Stimulated activated CD4-positive, alpha-beta T cell treated with anti-CD3 and anti-CD28 coated beads, Interleukin-4, amount 100 ng/mL, for 24 hours (primary cell): ENCODE results near the gene CACNA2D2.
A peak's percentile ranks its signal among the peaks of the same experiment; 100 is the strongest.

Source experiments
- DNase-seq: peaks from one replicate; pipeline ENCODE4 v3.0.0-alpha.2; 2020

The CACNA2D2 gene

DNA sequence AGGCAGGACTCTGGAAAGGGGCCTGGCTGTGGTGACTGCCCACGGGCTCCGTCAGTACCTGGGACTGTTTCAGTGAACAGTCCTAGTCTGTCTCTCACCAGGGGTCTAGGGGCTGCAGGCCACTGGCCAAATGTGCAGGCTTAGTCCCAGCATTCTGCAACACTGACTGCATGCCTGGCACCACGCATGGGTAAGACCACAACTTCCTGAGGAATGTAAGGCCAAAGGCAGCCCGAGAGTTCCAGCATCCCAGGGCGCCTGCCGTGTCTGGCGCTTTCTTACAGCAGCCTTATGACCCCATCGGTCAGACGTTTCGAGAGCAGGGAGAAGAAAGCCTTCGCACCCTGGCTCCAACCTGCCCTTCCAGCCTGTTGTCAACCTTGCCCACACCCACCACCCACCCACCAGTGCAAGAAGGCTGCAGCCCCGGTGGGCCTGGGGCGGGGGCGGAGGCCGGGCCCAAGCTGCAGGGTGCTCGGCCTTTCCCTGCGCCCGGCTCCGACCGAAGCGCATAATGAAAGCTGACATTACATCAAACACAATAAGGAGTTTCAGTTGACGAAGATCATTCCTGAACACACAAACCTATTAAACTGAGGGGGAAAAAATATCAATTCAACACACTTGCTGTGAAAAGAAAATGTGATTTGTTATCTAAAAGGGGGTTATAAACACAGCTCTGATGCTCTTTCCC, 114.6 kb downstream of the CACNA2D2 start:
- no peak for DNase-seq

DNA sequence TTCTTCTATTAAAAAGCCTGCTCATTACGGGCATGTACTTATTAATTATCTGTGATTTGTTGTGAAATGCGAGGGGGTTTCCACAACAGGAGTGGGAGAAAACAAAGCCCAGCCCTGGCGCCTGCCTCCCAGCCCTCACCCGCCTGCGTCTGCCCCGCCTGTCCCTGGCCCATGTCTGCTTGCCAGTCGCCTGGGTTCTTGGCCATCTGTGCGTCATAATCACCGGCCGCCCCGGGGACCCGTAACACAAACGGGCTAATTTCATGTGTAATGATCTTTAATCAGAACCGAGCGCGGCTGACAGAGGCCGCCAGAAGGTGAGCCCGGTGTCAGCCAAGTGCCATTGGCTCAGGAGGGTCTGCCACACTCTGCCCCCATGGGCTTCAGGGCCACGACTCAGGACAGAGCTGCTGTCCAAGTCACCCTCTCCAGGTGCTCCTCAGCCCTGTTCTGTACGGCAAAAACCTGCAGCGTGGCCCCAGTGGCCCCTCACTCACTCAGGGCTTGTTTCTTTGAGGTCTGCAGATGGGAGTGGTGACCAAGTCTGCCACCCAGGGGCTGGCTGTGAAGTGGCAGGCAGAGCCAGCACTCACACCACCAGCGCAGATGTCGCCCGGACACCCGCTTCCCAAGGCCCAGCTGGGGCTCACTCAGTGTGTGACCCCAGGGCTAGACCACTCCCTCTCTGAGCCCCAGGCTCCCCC, 115.3 kb downstream of the CACNA2D2 start:
- DNase-seq, result no peak

DNA sequence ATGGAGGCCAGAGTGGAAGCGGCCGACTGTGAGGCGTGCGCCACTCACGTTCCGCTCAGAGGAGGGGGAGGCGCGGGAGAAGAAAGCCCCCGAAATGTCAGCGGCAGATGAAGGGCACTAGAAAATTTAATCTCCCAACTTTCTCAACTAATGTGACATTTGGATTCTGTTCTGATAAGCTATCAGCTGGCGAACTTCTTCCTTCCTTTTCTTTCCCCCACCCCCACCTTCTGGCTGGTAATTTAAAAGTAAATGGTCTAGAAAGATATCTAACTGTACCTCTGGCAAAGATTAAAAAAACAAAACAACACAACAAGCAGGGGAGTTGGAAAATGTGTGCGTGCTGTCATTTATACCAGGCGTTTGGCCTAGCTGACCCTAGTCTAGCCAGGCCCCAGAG, 117.7 kb downstream of the CACNA2D2 start:
- DNase-seq, result no peak

DNA sequence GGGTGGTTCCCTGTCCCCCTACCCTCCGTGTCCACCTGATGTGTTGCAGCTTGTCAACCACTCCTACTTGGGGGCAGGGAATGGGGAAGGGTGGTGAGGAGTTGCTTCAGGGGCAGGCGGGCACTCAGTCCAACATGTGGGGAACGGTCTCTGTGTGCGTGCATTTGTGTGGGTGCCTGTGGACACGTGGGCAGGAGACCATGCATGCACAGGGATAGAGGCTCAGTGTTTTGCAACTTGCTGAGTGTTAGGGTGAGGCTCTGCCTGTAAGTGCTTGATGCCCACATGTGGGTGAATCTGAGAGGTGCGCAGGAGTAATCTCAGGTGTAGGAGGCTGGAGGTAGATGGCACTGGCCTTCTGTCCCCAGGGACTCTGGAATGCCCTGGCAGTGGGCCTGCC, 119.7 kb downstream of the CACNA2D2 start:
- no peak for DNase-seq

DNA sequence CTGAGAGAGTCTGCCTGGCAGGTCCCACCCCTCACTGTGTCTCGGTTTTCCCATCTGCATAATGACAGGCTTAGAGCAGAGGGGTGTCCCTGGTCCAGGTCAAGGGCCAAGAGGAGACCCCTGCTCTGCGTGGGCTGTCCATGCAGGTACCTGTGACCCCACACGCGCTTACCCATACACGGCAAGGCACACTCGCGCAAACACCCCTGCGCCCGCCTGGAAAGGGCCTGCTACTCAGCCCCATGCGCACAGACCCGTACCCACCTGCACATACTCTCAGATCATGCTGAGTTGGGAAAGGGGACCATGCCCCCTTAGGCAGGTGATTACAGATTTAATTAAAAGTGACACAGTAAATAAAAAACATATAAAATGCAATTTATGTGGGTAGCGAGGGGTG, 120.7 kb downstream of the CACNA2D2 start:
- no peak for DNase-seq

DNA sequence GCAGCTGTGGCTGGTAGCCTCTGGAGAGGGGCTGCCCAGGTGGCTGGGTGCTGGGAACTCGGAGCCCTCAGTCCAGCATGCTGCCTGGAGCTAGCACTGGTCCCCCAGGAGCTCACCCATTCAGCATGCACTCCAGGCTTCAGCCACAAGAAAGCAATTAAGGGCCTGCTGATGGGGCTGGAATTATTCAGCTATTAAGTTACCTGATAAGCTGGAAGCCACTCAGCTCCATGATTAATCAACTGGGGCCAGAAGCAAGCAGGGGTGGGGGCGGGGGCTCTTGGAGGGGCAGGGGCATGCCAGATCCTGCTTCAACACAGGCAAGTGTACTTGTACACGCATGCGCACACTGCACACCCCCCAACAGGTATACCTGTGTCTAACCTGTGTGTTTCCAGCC, 122.1 kb downstream of the CACNA2D2 start:
- no peak for DNase-seq

DNA sequence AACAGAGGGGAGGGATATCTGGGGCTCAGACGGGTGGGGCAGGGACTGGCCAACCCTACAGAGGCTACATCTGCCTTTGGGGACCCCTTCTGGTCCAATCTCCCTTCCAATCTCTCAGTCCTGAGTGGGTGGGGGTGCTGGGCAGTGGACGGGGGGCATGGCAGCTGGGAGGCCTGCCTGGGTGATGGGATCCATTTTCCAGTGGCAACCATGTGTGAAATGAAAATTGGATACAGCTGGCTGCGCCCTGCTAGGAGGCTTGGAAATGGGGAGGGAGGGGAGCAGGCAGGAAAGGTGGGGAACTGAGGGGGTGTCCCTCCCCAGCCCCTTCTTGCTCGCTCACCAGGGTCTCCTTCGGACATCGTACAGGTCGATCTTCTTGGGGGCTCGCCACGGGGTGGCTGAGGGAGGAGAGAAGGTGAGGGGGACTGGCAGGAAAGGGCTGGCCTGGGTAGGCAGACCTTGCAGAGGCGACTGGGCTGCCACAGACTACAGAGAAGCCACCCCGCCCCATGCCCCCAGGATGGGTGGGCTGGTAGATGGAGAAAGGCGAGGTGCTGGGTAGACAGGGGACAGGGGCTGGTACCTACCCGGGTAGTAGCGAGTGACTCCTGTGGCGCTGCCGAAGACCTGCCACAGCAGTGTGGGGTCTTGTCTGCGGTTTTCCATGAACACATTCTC, 122.9 kb downstream of the CACNA2D2 start:
- no peak for DNase-seq

DNA sequence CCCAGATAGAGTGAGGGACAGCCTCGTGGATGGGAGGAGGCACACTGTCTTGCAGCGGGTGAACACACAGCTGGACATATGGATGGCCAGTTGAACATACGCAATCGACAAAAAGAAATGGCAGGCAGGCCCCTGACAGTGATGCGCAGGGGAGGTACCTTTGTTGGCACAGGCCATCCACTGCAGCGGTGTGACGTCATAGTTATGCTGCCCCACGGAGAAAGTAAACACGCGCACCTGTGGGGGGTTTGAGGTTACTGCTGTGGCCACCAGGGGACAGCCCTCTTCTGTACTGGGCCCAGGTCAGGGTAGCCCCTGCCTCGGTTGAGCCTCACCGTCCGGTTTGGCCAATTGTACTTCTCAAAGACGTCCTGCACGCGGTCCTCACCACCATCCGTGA, 124.7 kb downstream of the CACNA2D2 start:
- no peak for DNase-seq

DNA sequence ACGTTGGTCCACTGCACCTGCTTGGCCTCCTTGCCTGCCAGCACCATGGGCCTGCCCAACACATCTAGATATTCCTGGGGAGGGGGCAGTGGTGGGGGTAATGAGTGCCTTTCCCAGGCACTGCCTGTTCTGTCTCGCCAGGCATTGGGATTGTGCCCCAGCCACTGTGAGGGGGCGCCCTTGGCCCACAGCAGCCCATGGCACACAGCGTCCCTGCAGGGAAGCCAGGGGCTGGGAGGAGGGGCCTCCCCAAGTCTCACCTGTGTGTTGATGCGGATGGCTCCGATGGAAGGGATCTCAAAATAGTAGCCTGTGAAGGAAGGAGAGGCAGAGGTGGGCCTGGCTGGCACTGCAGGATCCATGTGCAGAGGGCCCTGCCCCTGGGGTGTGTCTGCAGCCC, 125.4 kb downstream of the CACNA2D2 start:
- DNase-seq, result no peak

DNA sequence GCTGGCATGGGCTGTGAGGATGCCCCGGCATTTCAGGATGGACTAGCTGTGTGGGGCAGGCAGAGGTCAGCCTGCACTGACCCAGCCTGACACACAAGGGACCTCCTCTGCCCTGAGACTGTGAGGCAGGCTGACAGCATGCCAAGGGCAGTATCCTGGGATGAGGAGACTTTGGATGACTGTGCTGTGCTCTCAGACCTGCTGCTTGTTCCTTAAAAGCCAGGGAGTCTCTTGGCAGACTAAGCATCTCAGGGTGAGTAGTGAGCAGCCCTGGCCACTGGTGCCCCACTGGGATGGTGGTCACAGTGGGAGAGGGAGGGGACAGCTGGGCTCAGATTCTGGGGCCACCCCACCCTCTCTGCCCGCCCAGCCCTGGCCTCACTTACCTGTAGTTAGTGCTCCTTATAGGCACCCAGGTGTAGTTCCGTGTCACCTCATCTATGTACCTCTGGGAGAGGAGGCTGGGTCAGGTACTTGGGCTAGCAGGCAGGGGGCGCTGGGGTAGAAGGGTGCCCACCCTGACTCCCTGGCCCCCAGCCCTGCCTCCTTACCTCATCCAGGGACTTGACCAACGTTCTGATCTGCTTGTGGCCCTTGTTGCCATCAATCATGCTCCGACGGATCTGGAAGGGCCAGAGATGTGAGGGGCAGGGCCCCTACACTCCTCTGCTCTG, 128.0 kb downstream of the CACNA2D2 start:
- DNase-seq, result no peak

DNA sequence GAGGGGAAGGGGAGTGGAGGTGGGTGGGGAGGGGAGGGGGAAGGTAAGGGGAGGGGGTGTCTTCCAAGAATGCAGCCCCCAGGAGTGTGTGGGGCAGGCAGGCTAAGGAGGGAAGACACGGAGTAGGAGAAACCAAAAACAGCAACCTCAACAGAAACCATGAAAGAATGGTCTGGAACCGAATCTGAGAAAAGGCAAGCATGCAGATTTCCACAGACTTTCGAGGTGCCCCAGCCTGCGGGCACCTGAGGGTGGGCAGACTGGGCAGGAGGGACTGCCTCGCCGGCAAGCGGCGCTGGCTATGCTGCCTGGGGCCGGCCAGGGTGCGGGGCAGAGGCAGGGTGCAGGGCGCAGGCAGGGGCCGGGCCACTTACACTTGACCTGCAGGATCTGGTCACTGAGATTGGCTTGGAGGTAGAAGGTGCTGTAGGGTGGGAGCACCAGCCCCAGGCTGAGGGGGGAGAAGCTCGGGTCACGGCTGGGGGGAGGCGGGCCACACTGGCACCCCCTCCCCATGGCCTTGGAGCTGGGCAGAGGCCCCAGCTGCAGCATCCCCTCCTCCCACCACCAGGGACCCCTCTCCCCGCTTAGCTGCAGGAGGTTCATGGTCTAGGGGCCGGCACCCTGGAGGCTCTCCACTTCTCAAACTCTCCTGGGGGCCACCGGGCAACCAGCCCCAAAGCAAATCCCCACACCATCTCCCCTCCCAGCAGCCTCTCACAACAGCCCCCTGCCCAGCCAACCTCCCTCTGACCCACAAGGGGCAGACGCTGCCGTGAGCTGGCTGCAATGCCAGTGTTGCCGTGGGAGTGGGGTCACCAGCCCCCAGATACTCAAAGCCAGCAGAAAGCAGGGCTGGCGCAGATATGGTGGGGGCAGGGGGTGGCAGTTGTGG, 128.8 kb downstream of the CACNA2D2 start:
- no peak for DNase-seq

DNA sequence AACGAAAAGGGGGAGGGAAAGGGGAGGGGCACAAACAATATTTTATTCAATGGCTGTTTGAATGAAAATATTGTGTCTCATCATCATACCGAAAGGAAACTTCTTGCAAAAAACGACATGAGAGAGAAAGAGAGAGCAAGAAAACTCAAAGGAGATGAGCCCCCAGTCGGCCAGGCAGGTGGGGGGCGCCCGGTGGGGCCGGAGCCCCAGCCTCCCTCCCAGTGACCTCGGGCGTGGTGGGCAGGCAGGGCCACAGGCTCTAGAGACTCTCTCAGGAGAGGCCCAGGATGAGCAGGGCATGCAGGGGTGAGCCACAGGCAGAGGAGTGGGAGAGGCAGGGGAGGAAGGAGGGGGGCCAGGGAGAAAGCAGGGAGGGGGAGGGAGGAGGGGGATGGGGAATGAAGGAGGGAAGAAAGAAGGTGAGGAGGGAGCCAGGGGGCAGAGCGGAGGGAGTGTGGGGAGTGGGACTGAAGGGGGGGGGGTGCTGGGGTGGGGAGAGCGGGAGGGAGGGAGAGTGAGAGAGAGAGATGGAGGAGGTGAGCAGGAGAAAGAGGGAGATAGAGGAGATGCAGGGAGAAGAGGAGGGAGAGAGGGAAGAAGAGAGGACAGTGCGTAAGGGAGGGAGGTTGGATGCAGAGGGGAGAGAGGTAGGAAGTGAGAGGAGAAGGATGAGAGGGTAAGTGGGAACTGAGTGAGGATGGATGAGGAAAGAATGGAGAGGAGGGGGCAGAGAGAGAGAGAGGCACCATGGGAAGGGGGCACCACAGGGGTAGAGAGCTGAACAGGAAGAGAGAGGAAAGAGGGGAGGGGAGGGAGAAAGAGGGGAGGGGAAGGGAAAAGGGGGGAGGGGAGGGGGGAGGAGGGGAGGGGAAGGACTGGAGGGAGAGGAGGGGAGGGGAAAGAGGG, 130.0 kb downstream of the CACNA2D2 start:
- no peak for DNase-seq

DNA sequence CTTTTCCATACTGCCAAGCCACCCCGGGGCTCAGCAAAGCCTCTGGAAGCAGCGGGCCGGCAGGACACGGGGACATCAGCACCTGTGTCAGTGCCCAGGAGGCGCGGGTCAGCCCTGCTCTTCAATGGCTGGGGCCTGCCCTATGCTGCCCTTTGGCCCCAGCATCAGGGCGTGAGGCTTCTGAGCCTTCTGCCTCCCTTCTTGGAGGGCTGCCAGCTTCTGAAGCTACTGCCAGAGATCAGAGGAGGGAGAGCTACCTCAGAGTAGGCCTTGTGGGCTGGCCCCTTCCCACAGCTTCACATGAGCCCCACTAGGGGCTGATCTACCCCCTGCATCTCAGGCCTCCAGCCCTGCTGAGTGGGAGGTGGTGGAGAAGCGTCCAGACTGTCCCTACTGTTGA, 131.1 kb downstream of the CACNA2D2 start:
- DNase-seq, result no peak

DNA sequence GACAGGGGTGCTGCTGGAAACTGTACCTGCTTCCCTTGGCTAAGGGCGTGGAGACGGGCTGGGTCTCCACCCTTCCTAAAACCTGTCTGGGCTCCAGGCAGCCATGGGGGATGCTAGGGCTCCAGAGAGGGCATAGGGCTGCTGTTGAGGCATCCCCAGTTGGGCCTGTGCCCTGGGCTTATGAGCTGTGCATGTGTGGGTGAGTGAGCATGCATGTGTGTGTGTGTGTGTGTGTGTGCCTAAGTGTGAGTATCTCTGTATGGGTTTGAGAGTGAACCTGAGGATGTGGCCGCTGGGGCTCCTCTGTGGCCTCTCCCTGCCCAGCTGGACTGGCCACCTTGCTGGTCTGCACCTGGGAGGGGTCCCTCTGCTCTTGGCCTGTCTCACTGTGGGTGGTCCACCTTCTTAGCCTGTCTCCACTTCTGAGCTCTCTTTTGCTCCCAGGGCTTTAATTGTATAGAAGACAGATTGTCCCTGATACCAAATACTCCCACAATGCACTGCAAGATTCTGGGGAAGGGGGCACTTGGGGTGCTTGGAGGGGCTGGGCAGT, 132.2 kb downstream of the CACNA2D2 start:
- no peak for DNase-seq

DNA sequence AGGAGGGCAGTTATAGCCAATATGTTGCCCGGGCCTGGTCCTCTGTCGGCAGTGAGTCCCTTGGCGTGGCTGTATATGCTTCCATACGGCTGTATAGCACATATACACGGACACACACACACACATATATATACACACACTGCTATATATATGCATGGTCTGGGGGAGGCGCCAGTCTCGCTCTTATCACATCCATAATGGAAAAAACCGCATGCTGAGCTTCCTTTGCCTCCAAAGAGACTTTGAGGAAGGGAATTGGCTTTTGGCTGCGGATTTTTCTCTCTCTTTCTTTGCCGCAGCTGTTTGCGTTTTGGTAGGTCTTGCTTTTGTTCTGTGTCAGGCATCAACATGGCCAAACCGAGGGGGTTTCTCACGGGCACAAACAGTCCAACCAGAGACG, 132.8 kb downstream of the CACNA2D2 start:
- DNase-seq, result no peak

DNA sequence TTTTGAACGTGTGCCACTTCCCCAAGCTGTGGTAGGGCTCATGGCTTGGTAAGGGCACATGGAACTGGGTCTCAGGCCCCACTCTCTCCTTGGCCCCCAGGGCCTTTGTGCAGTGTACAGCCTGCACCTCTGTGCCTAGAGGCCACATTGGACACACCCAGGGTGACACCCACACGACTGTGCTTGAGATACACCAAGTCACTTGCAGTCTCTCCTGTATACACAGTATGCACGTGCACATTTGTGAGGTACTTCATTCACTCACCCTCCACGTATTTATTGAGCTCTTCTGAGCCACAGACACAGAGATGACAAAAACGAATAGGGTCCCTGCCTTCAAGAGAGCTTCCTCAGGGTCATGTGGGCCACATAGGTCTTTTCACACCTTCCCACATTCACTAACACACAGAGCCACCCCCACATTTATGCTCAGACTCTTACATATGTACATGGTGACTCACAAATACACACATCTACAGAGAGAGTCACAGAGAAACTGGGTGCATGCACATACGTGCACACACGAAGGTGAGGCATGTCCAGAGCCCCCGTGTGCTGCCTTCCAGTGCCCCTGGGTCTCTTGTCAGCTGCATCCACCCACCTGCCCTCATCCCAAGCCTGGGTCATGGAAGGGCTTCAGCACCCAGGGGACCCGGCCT, 134.3 kb downstream of the CACNA2D2 start:
- DNase-seq, result no peak

DNA sequence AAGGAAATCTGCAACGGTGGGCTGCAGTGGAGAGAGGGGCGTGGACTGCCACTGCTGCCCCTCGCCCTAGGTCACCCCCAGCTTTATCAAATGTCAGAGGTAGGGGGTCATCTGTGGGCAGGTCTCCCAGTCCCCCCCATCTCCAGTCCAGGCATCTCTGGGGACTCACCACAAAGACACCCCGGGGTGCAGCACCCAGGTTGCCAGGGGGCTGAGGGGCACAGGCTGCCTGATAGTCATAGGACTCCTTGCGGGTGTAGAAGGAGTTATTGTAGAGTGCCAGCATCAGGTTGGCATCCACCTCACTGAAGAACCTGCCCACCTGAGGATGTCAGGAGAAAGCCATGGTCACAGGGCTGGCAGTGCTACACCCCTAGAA, 137.6 kb downstream of the CACNA2D2 start:
- no peak for DNase-seq

DNA sequence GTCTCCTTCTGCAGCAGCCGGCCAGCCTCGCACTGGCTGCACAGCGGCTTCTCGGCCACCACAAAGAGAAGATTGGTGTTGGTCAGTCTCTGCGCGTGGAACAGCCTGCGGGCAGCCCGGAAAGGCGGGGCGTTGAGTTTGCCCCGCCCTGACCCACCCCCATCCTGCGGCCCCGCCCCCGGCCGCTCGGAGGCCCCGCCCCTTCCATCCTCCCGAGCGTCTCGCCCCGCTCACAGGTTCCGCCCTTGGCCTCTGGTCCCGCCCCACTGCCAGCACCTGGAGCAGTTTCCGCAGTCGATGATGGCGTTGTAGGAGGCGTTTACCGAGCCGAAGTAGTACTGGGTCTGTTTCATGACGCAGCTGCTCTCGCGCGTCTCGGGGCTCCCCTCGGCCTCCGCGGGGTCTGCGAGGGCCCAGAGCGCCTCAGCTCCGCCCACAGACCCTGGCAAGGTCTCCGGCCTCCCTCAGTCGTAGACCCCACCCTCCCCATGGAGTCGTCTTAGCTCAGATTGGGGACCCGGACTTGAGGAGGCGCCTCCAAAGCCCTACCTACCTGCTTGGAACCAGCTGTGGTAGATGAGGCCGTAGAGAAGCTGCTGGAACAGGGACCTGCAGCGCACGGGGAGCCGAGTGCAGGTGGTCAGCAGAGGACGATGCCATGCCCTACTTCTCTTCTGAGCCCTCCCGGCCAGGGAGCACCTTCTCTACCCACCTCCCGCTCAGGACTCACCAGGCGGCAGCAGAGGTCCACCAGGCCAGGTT, 138.2 kb downstream of the CACNA2D2 start:
- peak; percentile 94 for DNase-seq

DNA sequence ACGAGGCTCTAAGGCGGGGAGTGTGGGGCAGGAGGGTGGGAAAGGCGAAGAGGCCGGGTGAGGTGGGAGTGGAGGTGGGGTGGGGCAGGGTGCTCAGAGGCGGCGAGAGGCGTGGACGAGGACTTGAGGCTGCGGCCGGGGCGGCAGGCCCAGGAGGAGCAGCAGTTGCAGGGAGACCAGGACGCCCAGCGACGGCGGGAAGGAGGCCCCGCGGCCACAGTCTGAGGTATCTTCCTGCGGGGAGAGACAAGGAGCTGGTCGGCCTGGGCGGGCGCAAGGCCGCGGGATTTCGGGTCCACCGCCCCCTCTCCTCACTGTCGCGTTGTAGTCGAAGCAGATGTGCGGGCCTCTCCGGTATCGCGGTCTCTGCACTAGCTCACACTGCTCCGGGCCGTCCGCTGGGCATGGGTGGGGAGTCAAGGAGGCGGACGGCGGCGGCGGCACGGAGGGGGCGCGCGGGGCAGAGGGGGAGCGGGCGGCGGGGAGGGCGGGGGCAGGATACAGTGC, 138.8 kb downstream of the CACNA2D2 start:
- no peak for DNase-seq

DNA sequence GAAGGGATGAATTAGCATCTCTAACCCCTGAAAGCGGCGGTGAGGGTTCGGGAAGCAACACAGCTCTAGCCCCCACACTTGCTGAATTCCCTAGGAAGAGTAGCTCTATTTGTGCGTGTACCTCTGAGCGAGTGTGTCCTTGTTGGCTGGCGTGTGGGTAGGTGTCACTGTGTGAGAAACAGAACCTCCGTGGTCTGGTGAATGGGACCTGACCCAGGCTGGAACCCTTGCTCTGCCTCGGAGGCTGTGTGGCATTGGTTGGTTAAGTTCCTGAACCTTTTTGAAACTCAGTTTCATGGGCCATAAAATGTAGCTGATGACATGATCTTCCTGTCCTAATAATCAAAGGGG, 143.7 kb downstream of the CACNA2D2 start:
- no peak for DNase-seq
